Measurements from ENCODE around the gene VPS33B. TPM values are rescaled to one million over a fixed set of nuclear protein-coding genes. Genes with fewer than 3 reads are reported as not detected.
A peak's percentile ranks its signal among the peaks of the same experiment; 100 is the strongest.

VPS33B gene
- total RNA-seq, 1 experiment from 2014 or later = 16.3 TPM

DNA sequence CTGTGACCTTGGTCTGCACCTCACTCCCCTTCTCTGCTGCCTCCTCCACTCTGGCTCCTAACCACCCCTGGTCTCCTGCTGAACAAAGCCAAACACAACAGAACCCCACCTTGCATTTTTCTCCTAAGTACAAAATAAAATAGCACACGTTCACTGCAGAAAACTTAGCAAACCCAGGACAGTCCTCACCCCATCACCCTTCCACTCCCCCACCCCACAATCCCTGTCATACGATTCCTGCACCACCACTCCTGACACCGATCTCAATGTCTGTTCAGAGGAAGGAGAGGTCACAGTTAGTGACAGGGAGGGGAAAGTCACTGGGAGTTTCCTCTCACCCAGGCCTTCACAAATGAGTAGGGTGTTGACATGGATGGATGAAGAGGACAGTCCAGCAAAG lies 4.2 kb downstream of the VPS33B start:
- H4K91ac ChIP-seq (ENCODE audit: insufficient read length, low read depth, low read length) = no peak overlapping the region
- no peak for DNase-seq
- no peak overlapping the region for H3K18ac ChIP-seq (ENCODE audit: insufficient read length, low read depth, low read length)
- no peak overlapping the region for H2BK20ac ChIP-seq (ENCODE audit: low read depth, low read length, poor library complexity, severe bottlenecking)
- WGBS (ENCODE audit: extremely low coverage, insufficient read length, low lambda C conversion rate) = no CpG with 5 or more reads among the region's 3 CpGs
- no peak overlapping the region for H2BK15ac ChIP-seq (ENCODE audit: low read depth, low read length)
- no peak overlapping the region for H3T11ph ChIP-seq (ENCODE audit: low read length)
- H3K4me1 ChIP-seq (ENCODE audit: insufficient read depth, low read length) = peaks cover 6% of the 10 kb centered on the region; the same call in 1 of the 2 replicates
- H2BK5ac ChIP-seq (ENCODE audit: insufficient read length, low read length) = no peak overlapping the region
- peaks cover 11% of the 10 kb centered on the region for H3K23me2 ChIP-seq (ENCODE audit: insufficient read length, low read depth, low read length, poor library complexity, severe bottlenecking)
- no peaks in the 10 kb centered on the region for H3K27me3 ChIP-seq (ENCODE audit: insufficient read depth, low read length)
- no peaks in the 10 kb centered on the region for H4K20me1 ChIP-seq (ENCODE audit: control insufficient read depth, insufficient read depth, insufficient read length)
- peak overlapping the region in 2 of 3 experiments; percentile 41 to 49; a peak in 4 of 7 replicates for H3K27ac Mint-ChIP-seq
- no peak overlapping the region for H3K4me2 ChIP-seq (ENCODE audit: insufficient read depth, insufficient read length, low read length)
- H3K9me3 Mint-ChIP-seq = no peaks in the 10 kb centered on the region
- no peak overlapping the region for H3K27ac ChIP-seq (ENCODE audit: insufficient read length, low read depth, low read length)
- H3K79me1 ChIP-seq (ENCODE audit: insufficient read depth, low read depth, low read length, poor library complexity, severe bottlenecking) = no peaks in the 10 kb centered on the region
- no peak overlapping the region for H3K14ac ChIP-seq (ENCODE audit: insufficient read depth, low read length)
- TF ChIP-seq, protein P1, sequence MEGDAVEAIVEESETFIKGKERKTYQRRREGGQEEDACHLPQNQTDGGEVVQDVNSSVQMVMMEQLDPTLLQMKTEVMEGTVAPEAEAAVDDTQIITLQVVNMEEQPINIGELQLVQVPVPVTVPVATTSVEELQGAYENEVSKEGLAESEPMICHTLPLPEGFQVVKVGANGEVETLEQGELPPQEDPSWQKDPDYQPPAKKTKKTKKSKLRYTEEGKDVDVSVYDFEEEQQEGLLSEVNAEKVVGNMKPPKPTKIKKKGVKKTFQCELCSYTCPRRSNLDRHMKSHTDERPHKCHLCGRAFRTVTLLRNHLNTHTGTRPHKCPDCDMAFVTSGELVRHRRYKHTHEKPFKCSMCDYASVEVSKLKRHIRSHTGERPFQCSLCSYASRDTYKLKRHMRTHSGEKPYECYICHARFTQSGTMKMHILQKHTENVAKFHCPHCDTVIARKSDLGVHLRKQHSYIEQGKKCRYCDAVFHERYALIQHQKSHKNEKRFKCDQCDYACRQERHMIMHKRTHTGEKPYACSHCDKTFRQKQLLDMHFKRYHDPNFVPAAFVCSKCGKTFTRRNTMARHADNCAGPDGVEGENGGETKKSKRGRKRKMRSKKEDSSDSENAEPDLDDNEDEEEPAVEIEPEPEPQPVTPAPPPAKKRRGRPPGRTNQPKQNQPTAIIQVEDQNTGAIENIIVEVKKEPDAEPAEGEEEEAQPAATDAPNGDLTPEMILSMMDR (conservative IDR thresholded peaks at IDR 0.05) = no peak
- peaks cover 16% of the 10 kb centered on the region in 2 experiments for H3K4me1 Mint-ChIP-seq
- no peak overlapping the region for H3K56ac ChIP-seq (ENCODE audit: insufficient read length, low read depth, low read length)
- no peak overlapping the region for H2BK120ac ChIP-seq (ENCODE audit: low read depth, low read length, poor library complexity, severe bottlenecking)
- no peak overlapping the region for H2AFZ ChIP-seq (ENCODE audit: low read length)
- peak overlapping the region; percentile 8 for H3K9ac ChIP-seq (ENCODE audit: extremely low read depth, insufficient read length, low read length)
- no peaks in the 10 kb centered on the region; the same call in 1 of the 2 replicates for H3K79me2 ChIP-seq (ENCODE audit: insufficient read depth, low read length)
- no peak overlapping the region for H2AK5ac ChIP-seq (ENCODE audit: insufficient read length, low read length)
- H2BK12ac ChIP-seq (ENCODE audit: insufficient read length, low read depth, low read length) = no peak overlapping the region
- H3K36me3 Mint-ChIP-seq (ENCODE audit: insufficient read depth in 1 of 3, low read depth in 3 of 3) = peaks cover 9 to 22% (median 20%) of the 10 kb centered on the region in 3 experiments; a peak in 5 of 7 replicates
- H3K9me3 ChIP-seq (ENCODE audit: control insufficient read depth, low read depth, low read length) = no peaks in the 10 kb centered on the region
- no peak overlapping the region for H4K5ac ChIP-seq (ENCODE audit: insufficient read length, low read depth, low read length)
- no peak overlapping the region for H3K4ac ChIP-seq (ENCODE audit: low read depth, low read length)
- no peak overlapping the region for H3K23ac ChIP-seq (ENCODE audit: insufficient read length, low read depth, low read length)
- H3K4me3 Mint-ChIP-seq = no peak overlapping the region
- H4K8ac ChIP-seq (replicated peaks; ENCODE audit: insufficient read length, low read depth, low read length) = no peak overlapping the region
- no peaks in the 10 kb centered on the region for H3K27me3 Mint-ChIP-seq (ENCODE audit: low read depth)

Measured in H9 (cell line).